ENCODE data around the gene RPS16. TPM values are rescaled to one million over a fixed set of nuclear protein-coding genes. Genes with fewer than 3 reads are reported as not detected.

Gene RPS16
- total and polyA plus RNA-seq, 2 experiments from 2014 or later = 207 to 1,901 TPM

- H3K4me2 ChIP-seq = no peak overlapping the region
- no peaks in the 10 kb centered on the region for H3K27me3 ChIP-seq (ENCODE audit: insufficient read depth)
- no peak for TF ChIP-seq ZNF114 (CRISPR knock-in tag; IDR thresholded peaks at IDR 0.05)
- TF ChIP-seq, protein P1, sequence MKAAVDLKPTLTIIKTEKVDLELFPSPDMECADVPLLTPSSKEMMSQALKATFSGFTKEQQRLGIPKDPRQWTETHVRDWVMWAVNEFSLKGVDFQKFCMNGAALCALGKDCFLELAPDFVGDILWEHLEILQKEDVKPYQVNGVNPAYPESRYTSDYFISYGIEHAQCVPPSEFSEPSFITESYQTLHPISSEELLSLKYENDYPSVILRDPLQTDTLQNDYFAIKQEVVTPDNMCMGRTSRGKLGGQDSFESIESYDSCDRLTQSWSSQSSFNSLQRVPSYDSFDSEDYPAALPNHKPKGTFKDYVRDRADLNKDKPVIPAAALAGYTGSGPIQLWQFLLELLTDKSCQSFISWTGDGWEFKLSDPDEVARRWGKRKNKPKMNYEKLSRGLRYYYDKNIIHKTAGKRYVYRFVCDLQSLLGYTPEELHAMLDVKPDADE (IDR thresholded peaks at IDR 0.05) = no peak
- H3K27ac ChIP-seq (ENCODE audit: low read depth) = no peak overlapping the region
- Mint-ChIP-seq H3K27me3 (ENCODE audit: insufficient read depth, low read depth, poor library complexity) (peaks cover 2% of the 10 kb centered on the region), H3K36me3 (ENCODE audit: low read depth) (peaks cover 67% of the 10 kb centered on the region), H3K9me3 (no peaks in the 10 kb centered on the region), H3K27ac (no peak overlapping the region), H3K4me3 (no peak overlapping the region; the same call in 2 of the 3 replicates), H3K4me1 (no peaks in the 10 kb centered on the region; the same call in 2 of the 3 replicates)
- H4K20me1 ChIP-seq (replicated peaks; ENCODE audit: insufficient read depth) = peaks cover 18% of the 10 kb centered on the region; the same call in 1 of the 2 replicates
- no peaks in the 10 kb centered on the region for H3K79me2 ChIP-seq (replicated peaks; ENCODE audit: insufficient read depth)
- H2AFZ ChIP-seq = no peak overlapping the region
- peaks cover 34% of the 10 kb centered on the region for H3K36me3 ChIP-seq (ENCODE audit: insufficient read depth)
- no peaks in the 10 kb centered on the region for H3K4me1 ChIP-seq (ENCODE audit: insufficient read depth)
- 0 out of 2 replicates have a peak, but pooled peaks cover 4% of the 10 kb centered on the region for H3F3A ChIP-seq (replicated peaks; ENCODE audit: low read depth)
- no peak for DNase-seq (ENCODE audit: low spot score)
- no peaks in the 10 kb centered on the region for H3K9me2 ChIP-seq (ENCODE audit: insufficient read depth)
- H3K4me3 ChIP-seq = no peak overlapping the region
- ATAC-seq = no peak
Observed at GRCh38 chr19:39465956-39466747, 30.4 kb upstream of the RPS16 start.

DNA sequence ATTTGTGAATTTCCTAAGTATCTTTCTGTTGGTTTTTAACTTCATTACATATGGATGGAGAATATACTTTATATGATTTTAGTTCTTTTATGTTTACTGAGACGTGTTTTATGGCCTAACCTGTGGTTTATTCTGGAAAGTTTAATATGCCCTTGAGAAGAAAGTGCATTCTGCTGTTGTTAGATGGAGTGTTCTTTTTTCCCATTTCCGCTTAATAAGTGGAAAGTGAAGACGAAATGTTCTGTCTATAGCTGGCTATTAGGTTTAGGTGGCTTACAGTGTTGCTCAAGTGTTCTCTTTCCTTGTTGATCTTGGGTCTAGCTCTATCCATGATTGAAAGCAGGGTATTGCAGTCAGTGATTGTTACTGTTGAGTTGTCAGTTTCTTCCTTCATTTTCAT lies 27.7 kb upstream of the RPS16 start:
- Mint-ChIP-seq H3K4me3 (no peak overlapping the region), H3K27ac (no peak overlapping the region), H3K9me3 (no peaks in the 10 kb centered on the region), H3K27me3 (ENCODE audit: insufficient read depth, low read depth, poor library complexity) (peaks cover 3% of the 10 kb centered on the region), H3K36me3 (ENCODE audit: low read depth) (peaks cover 60% of the 10 kb centered on the region), H3K4me1 (no peaks in the 10 kb centered on the region; the same call in 2 of the 3 replicates)
- Histone ChIP-seq H3K4me2 (no peak overlapping the region), H3K36me3 (ENCODE audit: insufficient read depth) (peaks cover 40% of the 10 kb centered on the region), H3K27ac (ENCODE audit: low read depth) (no peak overlapping the region), H3K4me1 (ENCODE audit: insufficient read depth) (no peaks in the 10 kb centered on the region), H3F3A (replicated peaks; ENCODE audit: low read depth) (0 out of 2 replicates have a peak, but pooled peaks cover 4% of the 10 kb centered on the region), H4K20me1 (replicated peaks; ENCODE audit: insufficient read depth) (peaks cover 8% of the 10 kb centered on the region; the same call in 1 of the 2 replicates), H3K27me3 (ENCODE audit: insufficient read depth) (no peaks in the 10 kb centered on the region), H2AFZ (no peak overlapping the region), H3K4me3 (no peak overlapping the region), H3K9me2 (ENCODE audit: insufficient read depth) (no peaks in the 10 kb centered on the region), H3K79me2 (replicated peaks; ENCODE audit: insufficient read depth) (no peaks in the 10 kb centered on the region)
- ATAC-seq = no peak
- DNase-seq (ENCODE audit: low spot score) = no peak
- no peak for TF ChIP-seq CREB1 (CRISPR knock-in tag; IDR thresholded peaks at IDR 0.05; ENCODE audit: low read depth)
- TF ChIP-seq STAT1 (IDR thresholded peaks at IDR 0.05; ENCODE audit: unreplicated experiment) = no peak
- no peak for TF ChIP-seq EZH2 (IDR thresholded peaks at IDR 0.05; ENCODE audit: low read depth, unreplicated experiment)
- TF ChIP-seq EZH2phosphoT487 (IDR thresholded peaks at IDR 0.05; ENCODE audit: unreplicated experiment) = no peak
- TF ChIP-seq ZNF331 (CRISPR knock-in tag; IDR thresholded peaks at IDR 0.05; ENCODE audit: low read depth) = no peak
- TF ChIP-seq, protein P1 (IDR thresholded peaks at IDR 0.05) = no peak
- no peak for TF ChIP-seq ZNF114 (CRISPR knock-in tag; IDR thresholded peaks at IDR 0.05)
- TF ChIP-seq REST (IDR thresholded peaks at IDR 0.05; ENCODE audit: unreplicated experiment) = no peak
- no peak for TF ChIP-seq JUNB (IDR thresholded peaks at IDR 0.05; ENCODE audit: unreplicated experiment)

All from GM23338 (cell line).